NK-92 (cell line): ENCODE measurements around the gene PFKL.

Source experiments
- DNase-seq: peaks from one replicate; lab custom pipeline; 2025; ENCODE audit not compliant: unreplicated experiment; lab: John Stamatoyannopoulos, UW

PFKL gene

DNA sequence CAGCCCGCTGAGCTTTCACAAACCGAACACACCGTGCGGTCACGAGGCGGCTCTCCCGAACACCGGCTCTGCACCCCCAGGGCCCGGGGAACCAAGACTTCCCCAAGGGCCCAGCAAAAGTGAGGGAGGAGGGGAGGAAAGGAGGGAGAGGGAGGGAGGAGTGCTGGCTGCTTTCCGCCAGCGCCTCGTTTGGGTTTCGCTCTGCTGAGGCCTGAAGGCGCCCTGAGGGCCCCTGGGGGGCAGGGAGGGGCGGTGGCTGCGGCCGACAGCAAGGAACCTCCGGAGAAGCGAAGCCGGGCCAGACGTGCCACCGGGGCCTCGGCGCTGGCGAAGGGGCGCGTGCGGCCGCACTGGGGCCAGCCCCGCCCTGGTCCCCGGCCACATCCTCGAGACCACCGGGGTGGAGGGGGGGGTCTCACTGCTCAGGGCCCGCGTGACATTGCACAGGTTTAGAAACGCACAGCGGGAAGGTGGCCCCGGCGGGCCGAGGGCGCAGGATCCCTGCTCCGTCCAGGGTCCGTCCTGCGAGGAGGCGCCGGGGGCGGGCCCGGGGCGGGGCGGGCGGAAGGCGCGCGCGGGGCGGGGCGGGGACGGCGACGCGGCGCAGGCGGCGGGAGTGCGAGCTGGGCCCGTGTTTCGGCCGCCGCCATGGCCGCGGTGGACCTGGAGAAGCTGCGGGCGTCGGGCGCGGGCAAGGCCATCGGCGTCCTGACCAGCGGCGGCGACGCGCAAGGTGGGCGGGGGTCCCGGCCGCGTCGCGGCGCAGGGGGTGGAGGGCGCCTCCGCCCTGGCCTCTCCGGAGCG, at the start of gene PFKL:
PFKL (plus strand) TSS at position 596 of the 804 bp plus-strand sequence; CDS start at position 649, 53 bp downstream.
- no peak for DNase-seq

DNA sequence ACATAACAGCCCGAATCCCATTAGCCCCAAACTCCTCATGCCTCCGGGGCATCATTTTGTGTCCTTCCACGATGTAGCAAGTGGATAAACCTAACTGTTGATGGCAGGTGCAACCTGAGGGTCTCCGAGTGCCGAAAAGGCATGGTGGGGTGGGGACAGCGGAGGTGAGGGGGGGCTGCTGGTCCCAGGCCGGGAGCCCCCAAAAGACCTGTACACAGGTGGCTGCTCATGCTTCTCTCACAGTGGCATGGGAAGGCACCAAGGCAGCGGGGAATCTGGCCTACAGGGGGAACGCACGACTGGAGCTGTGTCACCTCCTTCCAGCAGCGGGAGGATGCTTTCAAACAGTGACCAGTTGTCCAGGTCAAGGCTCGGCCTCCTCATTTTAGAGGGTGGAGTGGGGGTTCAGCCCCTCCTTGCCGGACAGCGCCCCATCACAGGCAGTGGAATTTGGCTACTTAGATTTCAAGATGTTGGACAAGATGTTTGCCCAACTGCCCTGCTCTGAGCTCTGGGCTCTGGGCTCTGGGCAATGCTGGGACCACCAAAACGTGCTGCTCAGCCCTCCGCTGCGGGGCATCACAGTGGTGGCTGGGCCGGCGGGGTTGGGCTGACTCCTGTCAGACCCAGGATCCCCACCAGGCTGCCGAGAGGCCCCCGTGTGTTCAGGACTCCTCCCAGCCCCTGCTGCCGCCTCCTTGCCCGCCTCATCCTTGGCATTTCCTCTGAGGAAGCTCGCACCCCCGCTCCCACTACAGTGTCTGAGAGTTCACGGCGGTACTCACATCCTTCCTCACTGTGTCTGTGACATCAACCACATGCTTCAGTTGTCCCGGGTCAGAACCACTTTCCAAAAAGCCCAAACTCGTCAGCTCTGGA, 45.8 kb upstream of the PFKL start:
- no peak for DNase-seq

DNA sequence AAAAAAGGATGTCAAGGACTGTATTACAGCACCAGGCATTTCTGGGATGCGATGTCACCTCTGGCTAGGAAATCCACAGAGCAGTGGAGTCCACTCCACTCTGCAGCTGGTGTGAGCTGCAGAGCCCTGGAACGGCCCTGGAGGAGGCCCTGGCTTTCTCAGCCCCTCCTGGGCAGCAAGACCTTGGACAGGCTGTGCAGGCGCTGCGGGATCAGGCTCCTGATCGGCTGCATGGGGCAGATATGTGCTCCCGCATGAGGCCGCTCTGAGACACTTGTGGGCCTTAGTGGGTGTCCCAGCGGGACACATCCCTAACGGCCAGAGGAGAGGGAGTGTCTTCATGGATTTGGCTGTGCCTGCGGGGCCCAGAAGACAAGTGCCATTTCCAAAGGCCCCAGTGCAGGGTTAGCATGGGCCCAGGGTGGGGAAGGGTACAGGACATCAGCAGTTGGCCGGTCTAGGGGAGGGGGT, 44.3 kb upstream of the PFKL start:
- no peak for DNase-seq

DNA sequence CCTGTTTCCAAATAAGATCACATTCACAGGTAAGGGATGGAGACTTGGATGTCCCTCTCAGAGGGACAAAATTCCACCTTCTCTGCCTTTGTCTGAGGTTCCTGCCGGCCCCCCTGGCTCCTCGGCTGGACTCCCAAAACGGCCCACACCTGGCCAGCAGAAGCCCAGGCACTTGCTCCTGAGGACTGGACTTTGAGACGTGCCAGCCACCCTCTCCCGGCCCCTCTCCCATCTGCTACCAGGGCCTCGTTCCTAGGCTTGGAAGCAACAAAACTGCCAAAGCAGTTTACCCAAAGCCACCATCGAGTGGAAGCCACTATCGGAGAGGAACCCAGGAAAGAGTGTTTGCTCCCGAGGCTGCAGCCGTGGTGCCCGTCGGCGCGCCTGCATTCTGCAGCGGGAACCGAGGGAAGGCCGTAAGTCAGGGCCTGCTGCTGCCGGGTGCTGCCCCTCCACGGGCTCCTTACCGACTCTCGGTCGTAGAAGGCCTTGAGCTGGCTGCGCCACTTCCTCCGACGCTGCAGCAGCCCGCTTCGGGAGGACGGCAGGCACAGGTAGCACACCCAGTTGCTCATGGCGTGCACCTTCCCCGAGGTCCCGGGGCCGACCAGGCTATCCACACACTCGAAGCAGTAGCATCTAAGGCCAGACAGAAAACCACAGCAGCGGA, 41.7 kb upstream of the PFKL start:
- no peak for DNase-seq

DNA sequence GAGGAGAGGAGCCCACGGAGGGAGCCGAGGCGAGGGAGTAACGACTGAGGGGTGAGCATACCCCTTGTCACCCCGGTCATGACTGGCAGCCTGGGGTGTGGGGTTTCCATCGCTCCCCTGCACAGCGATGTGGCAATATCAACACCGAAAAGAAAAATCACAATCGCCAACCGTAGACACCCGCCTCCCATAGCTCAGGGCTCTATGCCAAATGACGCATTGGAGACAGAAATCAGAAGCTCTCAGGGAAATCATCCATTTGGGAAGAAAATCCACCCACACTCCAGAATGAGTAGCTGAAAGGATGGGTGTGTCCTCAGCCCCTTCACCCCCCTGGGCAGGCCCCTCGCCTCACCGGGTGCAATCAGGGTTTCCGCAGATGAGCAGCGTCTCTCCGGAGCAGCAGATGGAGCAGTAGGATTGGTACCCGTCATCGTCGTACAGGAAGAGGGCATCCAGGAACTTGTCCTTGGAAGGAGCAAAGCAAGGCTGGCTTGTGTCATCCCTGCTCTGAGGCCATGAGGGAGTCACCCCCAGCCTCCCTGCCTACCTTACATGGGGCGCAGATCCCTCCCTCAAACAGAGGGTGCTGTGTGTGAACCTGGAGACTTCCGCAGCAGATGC, 40.7 kb upstream of the PFKL start:
- DNase-seq = no peak

DNA sequence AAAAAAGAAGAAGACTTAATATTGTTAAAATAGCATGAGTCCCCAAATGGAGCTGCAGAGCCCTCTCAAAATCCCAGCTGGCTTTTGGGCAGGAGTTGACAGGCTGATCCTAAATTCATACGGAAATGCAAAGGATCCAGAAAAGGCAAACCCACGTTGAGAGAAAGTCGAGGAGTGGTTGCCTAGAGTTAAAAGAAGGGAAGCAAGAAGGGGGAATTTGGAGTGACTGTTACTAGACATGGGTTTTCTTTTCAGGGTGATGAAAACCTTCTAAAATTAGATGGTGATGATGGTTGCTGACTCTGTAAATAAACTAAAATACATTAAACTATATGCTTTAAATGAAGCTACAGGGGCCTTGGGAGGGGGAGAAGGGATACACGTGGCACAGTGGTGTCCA, 39.8 kb upstream of the PFKL start:
- no peak for DNase-seq

DNA sequence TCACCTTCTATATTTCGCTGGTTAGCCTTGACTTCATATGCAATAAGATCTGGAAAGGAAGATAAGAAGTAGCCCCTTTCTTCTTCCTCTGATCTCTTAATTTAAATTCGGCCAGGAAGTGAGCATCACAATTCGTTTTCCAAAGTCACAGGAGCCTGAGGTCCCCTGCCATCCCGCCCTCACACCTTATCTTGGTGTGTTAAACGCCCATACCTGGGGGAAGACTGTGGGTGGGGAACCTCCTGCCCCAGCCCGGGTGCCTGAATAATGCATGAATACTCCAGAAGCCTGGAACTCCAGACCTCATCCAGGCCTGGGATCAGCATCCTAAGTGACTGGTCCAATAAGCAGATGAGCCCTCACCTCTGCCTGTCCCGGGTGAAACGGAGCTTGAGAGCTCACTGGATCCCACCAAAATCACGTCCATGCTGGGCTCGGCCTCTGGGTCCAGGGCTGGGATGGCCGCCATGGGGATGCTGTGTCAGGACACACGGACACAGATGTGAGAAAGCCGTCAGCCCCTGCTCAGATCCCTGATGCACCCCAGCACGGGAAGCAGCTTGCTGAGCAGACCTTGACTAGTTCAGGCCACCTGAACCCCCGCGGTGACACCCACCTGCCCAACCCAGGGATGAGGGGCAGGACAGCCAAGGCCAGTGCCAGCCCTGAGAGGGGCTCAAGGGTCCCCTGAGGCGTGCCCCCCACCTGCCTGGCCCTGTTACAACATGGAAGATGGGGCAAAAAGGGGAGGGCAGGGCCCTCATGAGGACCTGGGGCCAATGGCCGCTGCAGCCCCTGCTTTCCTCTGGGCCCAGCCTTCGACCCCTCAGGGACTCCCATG, 38.8 kb upstream of the PFKL start:
- DNase-seq = no peak

DNA sequence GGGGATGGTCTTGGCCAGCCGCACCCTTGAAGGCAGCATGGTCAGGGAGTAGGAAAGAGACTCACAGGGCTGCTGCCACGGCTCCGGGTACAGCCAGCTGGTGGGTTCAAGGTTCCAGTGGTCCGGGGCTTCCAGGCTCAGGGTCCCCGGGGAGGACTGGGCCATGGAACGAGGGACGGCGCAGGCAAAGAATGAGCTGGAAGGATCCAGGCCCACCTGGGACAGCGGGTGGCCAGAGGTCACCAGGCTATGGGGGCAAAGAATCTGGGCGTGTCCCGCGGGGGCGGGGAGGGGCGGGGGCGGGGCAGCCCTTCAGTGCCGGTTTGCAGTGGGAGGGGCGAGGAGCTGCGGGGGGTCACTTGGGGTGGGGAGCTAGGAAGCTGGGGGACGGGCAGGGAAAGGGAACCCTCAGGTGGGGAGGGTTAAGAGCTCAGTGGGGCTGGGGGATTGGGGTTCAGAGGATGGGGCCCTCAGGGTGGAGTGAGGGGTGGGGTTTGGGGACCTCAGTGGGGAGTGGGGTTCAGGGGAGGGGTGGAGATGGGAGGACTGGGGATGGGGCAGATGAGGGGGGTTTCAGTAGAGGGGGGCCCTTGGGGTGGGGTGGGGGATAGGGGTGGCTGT, 38.1 kb upstream of the PFKL start, which contains the start of gene DNMT3L:
DNMT3L (minus strand) TSS at position 223 of the 621 bp plus-strand sequence. CDS start 638 bp downstream, outside the sequence.
- no peak for DNase-seq

DNA sequence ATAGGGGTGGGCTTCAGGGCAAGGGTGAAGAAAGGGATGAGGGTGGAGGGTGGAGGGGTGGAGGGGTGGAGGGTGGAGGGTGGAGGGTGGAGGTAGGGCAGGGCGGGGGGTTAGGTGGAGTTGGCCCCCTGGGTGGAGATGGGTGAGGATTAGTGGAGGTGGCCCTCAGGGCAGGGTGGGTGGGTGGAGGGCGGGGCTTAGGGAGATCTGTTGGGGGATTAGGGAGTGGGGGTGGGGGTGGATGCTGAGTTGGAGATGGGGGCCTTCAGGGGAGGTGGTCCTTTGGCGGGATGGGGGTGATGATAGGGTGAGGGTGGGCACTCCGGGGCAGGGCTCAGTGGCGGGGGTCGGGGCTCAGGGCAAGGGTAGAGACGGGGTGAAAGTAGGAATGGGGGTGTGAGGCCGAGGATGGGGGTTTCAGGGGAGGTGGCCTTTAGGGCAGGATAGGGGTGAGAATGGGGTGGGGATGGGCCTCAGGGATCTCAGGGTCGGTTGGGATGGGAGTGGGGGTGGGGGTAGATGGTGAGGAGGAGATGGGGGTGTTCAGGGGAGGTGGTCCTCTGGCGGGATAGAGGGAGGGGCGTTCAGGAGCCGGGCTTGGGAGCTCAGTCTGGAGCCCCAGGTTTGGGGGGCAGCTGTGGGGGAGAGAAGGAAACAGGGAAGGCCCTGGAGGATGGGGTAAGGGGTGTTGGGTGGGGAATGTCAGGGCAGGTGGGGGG, 37.4 kb upstream of the PFKL start:
- DNase-seq = no peak

DNA sequence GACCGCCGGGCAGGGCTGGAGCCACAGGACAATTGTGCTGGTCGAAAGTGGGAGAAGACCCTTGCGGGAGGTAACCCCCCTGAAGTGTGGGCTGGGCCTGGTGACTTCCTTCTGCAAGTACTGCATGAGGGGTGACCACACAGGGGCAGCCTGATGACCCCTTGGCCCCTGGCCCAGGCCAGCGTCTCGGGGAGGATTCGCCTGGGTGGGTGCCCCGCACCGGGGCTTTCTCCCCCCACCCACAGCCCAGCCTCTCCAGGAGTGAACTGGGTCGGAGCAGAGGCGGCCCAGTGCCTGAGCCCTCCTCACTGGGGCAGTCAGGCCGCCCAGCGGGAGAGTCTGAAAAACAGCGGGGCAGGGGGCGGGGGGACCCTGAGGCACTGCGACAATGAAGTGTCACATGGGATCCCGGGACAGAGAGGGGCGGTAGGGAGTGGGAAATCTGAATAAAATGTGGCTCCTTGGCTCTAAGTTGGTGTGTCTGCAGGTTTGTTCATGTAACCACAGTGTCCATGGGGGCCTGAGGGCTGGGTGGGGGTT, 36.6 kb upstream of the PFKL start:
- DNase-seq = no peak

DNA sequence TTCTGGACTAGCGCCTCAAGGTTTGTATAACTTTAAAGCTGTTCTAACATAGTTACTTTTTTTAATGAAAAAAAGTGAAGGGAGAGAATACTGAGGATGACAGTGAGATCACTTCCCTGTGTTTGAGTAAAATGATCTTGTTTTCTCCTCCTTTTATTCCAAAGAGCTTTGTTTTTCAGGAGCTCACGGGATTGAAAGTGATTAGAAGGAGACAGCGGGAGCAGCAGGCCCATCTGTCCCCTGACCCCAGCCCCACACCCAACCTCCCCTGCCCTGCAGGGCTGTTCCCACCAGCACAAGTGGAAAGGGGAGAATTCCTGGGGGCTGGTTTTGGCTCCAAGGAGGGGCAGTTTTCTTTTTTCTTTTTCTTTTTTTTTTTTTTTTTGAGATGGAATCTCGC, 36.1 kb upstream of the PFKL start:
- DNase-seq = no peak

DNA sequence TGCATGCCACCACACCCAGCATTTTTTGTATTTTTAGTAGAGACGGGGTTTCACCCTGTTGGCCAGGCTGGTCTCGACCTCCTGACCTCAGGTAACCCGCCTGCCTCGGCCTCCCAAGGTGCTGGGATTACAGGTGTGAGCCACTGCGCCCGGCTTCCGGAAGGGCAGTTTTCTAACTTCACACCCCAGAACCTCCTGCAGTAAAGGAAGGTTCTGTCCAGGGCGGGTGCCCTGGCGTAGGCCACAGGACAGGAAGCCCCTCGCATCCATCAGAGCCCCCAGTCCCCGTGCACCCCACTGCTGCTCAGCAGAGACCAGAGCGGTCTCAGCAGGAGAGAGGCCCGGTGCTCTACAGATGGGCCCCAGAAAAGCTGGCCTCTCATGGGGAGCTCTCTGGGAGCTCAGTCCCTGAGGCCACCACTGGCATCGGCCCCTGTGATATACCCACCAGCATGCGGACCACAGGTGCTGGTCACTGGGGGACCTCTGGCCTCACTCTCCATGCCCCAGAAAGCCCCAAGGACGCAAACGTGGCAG, 34.1 kb upstream of the PFKL start:
- no peak for DNase-seq

DNA sequence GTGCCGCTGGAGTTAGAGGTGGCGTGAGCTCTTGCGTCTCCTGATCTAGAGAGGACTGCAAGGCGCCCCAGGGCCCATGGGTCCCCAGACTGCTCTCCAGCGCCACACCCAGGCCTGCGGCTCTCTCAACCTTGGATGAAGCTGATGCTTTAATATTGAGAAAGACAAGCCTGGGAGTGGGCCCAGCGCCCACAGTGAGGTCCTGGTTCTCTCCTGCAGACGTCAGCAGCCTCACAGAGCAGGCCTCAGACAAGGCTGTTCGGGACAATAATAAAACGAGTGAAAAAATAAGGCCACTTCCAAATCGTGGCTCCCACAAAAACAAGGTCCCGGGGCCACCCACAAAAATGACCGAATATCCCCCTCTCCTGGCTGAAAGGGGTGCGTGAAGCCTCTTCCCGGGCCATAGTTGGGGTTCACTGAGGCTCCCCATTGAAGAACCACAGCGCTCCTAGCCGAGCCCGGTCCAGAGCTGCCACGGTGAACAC, 32.2 kb upstream of the PFKL start:
- DNase-seq = no peak

DNA sequence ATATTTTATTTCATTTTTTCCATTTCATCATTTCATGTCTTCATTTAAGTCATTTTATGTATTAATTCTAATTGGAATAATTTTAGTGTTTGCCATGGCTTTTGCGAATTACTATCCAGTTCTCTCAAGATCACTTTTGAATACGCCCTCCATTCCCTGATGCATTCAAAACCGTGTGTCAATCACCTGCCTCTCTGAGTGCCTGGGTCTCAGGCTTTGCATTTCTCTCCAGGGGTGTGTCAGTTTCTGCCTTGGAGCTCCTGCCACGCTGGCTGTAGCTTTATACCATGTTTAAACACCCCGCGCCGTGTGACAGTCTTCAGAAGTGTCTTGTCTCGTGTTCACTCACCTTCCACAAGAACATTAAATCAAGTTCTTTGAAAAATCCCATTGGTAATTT, 30.8 kb upstream of the PFKL start:
- DNase-seq = no peak

DNA sequence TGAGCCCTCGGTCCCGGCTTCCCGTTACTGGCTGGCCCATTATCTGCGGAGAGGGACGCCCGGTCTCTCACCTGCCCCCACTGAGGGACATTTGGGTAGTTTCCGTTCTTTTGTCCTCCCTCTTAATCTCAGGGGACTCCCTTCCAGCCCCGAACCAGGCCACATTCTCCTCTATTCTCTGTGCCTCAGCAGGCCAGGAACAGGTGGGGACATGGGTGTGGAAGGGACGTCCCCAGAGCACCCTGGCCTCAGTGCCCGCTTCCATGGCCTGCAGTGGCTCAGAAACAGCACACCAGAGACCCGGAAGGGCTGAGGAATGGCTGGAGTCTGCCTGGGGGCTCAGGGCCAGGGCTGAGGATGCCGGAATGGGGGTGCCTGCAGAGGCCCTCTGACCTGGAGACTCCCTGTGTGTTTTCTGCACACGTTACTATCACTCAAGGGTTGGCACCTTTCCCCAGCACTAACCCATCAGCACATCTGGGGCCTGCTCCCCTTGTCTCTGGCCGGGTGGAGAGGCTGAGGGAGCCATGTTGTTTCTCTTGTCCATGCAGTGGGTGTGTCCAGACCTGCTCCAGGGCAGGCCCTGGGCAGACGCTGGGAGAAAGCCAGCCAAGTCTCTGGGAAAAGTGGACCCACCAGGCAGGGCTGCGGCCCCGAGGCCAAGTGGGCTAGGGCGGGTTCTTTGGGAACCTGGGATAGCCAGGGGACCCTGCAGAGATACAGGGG, 28.1 kb upstream of the PFKL start:
- DNase-seq = no peak

DNA sequence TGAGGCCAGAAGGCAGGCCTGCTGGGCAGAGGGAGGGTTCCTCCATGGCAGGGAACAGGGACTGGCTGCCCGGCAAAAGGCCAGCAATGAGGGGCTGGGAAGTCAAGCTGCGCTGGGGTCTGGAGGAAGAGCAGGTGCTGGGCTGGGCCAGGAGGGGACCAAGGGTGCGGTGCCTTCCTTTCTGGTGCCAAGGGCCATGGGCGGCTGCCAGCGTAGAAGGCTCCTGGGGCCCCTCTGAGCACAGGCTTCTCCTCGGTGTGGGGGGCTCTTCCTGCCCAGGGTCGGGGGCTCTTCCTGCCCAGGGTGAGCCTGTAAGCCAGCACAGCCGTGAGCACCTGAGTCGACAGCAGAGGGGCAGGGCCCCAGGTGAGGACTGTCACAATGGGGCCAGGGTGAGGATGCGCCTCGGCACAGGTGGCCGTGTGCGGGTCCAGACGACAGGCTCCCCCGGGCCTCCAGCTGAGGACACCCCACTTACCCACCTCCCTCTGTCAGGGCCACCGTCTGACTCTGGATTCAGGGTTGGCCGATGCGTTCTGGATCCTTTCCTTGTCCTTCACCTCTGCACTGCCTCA, 27.5 kb upstream of the PFKL start:
- no peak for DNase-seq

DNA sequence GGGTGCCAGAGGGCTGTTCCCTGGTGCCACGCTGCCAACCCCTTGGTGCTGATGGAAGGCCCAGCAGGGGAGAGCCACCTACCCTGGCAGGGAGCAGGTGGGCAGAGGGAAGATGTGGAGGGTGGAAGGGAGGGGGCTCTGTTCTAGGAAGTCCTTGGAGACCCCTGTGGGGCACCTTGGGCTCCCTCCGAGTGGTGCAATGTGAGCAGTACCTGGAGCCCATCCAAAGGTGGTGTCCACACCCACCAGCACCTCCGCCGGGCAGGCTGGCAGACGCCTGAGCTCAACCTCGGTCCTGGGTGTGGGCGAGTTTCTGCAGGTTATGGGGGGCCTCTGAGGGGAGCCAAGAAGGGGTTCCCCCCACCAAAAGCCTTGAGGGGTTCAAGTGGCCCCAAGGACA, 26.8 kb upstream of the PFKL start:
- no peak for DNase-seq
